GM18526 (cell line): ENCODE results near the gene GNA15.

Experiments used
- POLR2A ChIP-seq: IDR thresholded peaks from 3 replicates; pipeline ENCODE4 v1.6.1; 2011; ENCODE audit not compliant: insufficient read length; ENCODE audit errors: extremely low read depth

The GNA15 gene

DNA sequence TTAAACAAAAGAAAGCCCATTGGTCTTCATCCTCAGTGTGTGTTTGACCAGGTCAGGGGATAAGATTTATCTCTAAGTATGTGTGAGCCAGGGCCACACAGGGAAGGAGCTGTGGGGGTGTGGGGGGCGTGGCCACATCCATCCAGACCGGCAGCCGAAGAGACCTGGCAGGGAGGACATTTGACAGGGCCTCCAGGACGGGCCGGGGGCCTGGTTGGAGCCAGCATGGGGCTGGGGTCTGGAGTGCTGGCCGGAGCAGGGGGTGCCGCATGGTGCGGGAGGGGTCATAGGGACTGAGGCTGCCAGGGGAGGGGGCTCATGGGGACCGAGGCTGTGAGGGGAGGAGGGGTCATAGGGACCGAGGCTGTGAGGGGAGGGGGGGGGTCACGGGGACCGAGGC lies 20.4 kb upstream of the GNA15 start:
- no peak for TF ChIP-seq POLR2A

DNA sequence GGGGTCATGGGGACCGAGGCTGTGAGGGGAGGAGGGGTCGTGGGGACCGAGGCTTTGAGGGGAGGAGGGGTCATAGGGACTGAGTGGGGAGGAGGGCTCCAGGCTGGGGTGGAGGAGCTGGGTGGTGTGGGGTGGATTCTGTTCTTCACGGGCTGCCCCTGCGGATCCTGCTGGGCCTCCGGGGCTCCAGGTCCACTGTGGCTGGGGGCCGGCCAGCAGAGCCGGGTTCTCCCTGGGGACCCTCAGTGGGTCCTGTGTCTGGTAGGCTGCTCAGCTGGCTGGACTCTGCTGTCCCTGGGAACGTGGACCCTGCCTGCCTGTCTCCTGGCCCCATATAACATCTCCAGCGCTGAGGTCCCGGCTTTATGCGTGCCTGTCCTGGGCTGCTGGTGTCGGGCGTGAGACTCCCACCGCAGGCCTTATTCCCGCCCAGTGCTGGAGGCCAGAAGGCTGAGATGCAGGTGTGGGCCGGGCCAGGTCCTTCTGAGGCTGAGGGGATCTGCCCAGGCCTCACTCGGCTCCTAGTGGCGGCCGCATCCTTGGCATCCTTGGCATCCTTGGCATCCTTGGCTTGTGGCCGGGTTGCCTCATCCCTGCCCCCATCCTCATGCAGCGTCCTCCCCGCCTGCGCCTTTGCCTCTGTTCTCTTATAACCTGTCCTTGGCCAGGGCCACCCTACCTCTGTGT lies 19.8 kb upstream of the GNA15 start:
- no peak for TF ChIP-seq POLR2A

DNA sequence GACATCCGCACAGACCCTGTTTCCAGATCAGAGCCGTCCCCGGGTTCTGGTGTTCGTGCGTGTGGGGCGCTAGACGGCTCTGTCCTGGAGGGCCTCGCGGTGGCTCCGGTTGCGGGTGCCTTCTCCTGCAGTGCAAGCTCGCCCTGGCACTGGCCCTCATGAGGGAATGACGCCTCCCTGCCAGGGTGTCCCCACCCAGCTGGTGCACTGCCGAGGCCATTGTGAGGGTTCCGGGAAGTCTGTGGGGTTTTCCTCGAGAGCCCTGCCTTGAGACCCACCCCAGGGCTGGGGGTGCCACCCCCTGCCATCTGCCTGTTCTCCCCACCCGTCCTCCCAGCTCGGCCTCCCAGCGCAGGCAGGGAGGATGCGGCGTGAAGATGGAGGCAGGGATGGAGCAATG lies 19.2 kb upstream of the GNA15 start:
- no peak for TF ChIP-seq POLR2A

DNA sequence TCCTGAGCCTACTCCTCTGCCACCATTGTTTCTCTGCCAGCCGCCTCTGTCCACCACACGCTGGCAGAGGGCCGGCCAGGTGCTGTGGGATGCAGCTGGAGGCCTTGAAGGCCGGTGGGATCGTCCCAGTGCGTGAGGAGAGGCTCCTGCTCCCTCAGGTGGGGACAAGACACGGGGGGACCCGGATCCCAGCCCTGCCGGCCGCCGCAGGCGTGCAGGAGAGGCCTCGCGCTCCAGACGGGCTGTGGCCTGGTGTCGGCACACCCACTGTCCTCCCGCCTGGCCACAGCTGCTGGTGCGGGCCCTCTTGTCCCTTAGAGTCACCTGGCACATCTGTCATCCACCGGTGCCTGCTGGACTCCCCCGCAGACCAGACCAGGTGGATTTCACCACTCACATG lies 18.1 kb upstream of the GNA15 start:
- no peak for TF ChIP-seq POLR2A

DNA sequence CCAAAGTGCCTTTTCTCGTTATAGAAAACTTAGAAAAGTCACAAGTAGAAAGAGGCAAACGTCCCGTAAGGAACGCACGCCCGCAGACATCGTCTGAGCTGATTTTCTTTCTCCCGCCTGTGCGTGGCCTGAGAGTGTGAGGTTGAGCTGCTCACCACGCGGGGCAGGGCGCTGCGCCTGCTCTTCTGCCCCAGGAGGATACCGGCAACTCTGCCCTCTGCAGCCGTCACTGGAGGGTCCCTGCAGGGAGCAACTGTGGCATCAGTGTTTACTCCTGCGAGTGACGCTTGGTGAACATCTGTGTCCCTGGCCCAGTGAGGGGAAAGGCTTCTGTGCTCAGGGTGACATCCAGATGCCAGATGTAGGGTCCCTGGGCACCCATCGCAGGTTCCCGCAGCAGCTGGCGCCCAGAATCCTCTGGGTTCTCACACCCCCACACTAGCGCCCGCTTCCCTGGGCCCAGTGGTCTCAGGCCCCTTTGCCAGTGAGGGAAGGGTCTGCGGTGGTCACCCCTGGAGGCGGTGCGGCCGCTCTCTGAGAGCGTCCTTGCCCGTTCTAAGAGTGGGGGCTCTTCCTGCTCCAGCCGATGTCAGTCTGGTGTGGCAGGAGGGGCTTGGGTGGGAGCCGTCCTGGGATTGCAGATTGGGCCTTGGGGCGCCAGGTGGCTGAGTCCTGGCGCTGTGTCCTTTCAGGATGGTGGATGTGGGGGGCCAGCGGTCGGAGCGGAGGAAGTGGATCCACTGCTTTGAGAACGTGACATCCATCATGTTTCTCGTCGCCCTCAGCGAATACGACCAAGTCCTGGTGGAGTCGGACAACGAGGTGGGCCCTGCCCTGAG lies 17.4 kb upstream of the GNA15 start:
- no peak for TF ChIP-seq POLR2A

DNA sequence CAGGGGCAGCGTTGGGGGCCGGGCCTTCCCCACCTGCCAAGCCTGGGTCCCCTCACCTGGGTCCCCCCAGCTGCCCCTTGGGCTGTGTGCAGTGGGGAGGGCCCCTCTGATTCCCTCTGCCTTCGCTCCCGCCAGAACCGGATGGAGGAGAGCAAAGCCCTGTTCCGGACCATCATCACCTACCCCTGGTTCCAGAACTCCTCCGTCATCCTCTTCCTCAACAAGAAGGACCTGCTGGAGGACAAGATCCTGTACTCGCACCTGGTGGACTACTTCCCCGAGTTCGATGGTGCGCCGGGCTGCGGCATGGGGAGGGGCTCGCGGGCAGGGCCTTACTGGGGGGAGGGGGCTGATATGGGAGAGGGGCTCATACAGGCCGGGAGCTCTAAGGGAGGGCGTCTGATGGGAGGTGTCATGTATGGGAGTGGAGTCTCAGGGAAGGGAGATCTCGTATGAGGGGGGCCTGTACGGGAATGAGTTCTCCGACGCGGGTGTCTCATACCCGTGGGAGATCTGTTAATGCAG lies 16.7 kb upstream of the GNA15 start:
- TF ChIP-seq POLR2A: no peak

DNA sequence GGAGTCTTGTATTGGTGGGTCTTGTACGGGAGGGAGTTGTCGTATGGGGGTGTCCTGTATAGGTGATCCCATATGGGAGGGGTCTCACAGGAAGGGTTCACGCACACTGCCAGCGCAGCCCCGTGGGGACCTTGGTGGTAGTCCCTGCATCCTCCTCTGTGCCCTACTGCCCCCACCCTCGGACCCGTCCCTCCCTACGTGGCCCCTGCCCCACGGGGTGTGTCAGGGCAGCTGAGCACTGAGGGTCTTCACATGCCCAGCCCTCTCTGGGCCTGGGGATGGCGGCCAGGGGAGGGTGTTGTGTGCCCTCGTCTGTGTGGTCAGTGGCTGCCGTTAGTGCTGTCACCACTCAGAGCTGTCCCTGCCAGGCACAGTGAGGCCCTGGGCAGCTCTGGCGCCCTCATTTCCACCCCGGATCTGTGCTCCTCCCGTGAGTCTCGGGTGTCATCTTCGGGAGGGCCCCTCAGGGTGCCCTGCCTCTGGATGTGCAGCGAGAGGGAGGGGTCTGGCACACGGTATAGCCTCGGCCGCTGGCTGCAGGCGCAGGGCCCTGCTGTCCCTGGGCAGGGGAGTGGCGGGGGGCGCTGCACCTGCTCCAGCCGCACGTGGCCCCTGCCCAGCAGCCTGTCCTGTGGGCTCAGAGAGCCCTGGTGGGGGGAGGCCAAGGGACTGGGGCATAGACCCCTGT lies 16.0 kb upstream of the GNA15 start:
- TF ChIP-seq POLR2A: no peak

DNA sequence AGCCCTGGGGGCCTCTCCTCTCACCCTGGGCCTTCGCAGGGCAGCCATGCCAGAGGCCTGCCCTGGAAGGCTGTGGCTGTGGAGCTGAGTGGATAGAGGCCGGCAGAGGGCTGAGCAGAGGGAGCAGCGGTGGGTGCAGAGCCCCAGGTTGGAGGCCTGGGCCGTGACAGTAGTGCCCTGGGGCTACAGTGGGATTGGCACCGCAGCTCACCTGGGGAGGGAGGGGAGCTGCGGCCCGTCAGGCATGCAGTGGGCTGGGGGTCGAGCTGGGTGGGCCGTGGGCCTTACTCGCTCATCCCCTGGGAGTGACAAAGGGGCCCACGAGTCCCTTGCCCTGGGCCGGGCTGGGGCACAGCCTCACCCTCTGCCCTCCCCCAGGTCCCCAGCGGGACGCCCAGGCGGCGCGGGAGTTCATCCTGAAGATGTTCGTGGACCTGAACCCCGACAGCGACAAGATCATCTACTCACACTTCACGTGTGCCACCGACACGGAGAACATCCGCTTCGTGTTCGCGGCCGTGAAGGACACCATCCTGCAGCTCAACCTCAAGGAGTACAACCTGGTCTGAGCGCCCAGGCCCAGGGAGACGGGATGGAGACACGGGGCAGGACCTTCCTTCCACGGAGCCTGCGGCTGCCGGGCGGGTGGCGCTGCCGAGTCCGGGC lies 15.1 kb upstream of the GNA15 start:
- no peak for TF ChIP-seq POLR2A

DNA sequence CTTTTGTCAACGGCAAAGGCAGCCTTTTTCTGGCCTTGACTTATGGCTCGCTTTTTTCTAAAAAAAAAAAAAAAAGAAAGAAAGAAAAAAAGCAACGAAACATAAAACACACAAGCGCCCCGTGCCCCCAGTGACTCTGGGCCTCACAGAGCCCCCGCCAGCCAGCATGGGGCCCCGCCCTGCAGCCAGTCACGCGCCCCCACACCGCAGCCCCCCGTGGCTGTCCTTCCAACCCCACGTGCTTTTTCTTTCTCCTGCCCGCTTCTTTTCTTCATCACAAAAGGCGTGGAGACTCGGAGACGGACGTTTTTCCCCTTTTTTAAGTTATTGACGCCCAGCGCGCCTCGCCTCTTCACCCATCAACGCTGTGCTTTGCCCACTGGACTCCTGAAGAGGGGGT lies 14.4 kb upstream of the GNA15 start:
- no peak for TF ChIP-seq POLR2A

DNA sequence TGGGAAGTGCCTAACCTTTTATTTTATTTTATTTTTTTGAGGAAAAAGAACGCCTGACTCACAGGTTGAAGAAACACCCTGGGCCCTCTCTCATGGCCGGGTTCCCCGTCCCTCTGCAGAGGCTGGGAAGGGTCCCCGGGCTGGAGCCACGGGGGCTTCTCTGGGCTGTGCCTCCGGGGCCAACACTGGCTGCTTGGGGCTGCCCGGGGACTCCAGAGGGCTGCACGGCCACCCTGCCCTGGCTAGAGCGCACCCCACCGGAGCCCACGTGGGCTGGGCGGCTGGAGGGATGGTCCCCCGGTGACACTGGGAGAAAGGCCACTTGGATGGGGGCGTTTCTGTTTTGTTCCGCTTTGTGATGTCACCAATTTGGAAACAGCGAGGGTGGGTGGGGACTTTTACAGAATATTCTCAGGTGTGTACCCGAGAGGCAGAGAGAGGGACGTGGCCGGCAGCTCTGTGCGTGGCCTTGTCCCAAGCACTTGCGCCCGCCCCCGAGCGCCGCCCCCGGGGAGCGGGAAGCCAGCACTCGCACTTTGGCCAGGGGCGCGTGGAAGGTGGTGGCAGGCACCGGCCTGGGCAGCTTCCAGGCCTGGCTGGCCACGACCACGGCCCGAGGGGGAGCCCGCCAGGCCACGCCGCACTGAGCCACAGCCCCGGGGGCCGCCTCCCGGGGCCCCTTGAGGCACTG lies 13.9 kb upstream of the GNA15 start:
- TF ChIP-seq POLR2A: no peak

DNA sequence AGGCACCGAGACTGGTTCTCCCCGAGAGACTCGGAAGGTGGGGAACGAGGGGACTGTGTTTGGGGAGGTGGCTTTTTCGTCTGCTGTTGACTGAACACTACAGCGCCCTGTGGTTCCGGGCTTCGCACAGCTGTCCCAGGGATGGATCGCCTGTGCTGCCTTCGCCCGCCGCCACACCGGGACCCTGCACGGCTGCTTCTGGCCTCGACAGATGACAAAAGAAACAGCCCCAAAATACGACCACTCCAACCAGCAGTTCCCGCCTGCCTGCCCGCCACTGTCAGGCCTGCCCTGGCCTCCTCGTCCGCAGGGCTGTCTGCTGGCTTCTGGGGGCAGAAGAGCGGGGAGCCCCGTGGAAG lies 13.3 kb upstream of the GNA15 start:
- TF ChIP-seq POLR2A: no peak

DNA sequence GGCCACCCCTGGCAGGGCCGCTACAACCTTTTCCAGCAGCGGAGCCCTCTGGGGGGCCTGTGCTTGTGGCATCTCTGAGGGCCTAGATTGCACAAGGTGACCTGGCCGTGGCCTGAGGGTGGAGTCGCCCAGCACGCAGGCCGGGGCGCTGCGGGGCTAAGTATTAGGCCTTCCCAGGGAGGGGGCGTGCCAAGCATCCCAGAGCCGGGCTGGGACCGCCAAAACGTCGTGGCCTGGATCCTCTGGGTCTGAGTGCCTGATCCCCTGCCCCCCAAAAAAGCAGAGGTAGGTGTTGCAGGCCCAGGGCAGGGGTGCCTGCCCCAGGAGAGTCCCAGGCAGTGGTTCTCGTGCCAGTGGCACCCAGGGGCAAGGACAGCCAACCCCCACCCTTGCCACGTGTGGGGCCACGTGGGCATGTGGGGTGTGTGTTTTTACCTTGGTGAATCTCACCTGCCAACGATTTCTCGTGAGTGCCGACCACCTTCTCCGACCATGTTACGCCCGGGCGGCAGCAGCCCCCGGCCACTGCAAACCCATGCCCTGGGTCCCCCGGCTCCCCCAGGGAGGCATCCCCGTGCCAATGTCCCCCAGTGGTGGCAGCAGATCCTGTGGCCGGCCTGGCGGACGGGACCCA lies 12.6 kb upstream of the GNA15 start:
- TF ChIP-seq POLR2A: no peak

DNA sequence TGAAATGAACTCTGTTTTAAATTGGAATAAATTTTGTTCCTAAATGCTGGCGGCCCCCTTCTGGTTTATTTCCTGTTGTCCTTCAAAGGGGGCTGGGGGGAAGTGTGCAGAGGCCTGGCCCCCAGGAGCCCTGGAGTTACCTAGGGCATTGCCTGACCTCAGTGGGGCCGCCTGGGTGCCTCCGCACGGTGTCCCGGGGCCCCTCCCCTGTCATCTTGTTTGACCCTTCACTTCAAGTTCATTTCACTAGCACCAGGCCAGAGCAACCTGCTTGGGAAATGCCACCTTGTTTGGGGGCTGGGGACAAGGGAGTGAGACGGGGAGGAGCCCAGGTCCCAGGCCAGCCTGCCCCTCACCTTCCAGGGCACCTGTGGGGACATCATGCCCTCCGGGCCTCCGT lies 11.9 kb upstream of the GNA15 start:
- TF ChIP-seq POLR2A: no peak

DNA sequence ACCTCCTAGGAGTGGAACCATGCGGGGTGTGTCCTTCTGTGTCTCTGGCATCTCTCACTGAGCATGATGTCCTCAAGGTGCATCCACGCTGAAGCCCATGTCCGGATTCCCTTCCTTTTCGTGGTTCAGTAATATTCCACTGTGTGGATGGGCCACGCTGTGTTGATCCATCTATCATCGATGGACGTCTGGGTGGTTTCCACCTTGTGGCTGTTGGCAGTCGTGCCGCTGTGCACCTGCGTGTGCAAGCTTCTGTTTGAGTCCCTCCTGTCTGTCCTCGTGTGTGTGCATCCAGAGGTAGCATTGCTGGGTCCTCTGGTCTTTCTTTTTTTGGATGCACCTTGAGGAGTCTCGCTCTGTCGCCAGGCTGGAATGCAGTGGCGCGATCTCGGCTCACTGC lies 11.2 kb upstream of the GNA15 start:
- TF ChIP-seq POLR2A: no peak
